Ammon's horn (tissue), 1 donor: ENCODE measurements around the gene CPN2.

Experiments
- DNase-seq: peaks from one replicate; pipeline ENCODE4 v3.0.0-alpha.2; 2016; ENCODE audit warnings: low spot score

CPN2 gene

DNA sequence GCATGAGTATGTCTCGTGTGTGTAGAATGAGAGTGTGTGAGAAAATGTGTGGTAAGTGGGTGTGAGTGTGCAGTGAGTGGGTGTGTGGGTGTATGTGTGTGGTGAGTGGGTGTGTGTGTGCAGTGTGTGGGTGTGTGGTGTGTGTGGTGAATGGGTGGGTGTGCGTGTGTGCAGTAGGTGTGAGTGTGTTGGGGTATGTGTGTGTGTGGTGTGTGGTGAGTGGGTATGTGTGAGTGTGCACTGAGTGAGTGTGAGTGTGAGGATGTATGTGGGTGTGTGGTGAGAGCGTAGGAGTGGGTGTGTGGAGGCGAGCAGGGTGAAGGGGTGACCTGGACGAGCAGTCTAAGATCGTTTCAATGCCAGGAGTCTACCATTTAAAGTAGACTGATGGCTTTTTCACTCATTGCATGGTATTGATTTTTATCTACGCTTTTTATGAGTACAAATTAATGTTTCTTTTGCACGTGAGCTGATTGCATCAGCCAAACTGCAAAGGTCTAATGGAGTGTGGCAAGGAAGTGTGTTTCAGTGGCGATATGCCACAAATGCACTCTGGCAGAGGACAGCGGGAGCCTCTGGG lies 1.6 kb upstream of the CPN2 start:
- DNase-seq = no peak

DNA sequence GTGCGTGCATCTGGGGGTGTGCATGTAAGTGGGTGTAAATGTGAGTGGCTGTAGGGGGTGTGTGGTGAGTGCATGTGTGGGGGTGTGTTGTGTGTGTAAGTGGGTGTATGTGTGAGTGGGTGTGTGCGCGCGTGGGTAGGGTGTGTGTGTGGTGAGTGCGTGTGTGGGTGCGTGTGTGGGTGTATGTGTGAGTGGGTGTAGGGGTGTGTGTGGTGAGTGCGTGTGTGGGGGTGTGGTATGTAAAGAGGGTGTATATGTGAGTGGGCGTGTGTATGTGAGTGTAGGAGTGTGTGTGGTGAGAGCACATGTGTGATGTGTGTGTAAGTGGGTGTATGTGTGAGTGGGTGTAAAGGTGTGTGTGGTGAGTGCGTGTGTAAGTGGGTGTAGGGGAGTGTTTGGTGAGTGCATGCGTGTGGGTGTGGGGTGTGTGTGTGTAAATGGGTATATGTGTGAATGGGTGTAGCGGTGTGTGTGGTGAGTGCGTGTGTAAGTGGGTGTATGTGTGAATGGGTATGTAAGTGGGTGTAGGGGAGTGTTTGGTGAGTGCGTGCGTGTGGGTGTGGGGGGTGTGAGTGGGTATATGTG lies 916 bp upstream of the CPN2 start:
- DNase-seq = no peak

DNA sequence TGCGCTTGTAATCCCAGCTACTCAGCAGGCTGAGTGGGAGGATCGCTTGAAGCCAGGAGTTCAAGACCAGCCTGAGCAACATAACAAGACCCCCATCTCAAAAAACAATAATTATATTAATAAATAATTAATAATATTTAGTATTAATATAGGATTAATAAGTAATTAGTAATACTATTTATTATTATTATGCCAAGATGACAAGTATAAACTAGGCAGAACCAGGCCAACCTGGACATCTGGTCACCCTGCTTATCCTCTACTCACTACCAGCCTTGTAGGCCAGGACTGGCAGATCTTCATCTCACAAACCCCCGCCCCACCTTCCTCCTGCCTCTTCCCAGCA lies 429 bp downstream of the CPN2 start:
- no peak for DNase-seq

DNA sequence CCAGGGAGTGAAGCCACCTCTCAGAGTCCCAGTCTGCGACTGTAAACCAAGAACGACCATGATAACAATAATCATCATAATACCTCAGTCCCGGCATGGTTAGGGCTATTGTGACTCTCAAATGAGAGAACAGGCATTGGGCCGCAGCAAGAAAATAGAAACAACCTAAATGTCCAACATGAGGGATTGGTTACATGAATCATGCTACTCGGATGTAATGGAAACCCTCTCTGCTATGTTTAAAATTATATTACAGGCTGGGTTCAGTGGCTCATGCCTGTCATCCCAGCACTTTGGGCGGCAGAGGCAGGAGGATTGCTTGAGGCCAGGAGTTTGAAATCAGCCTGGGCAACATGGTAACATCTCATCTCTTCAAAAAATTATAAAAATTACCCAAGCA lies 2.8 kb downstream of the CPN2 start:
- DNase-seq = no peak

DNA sequence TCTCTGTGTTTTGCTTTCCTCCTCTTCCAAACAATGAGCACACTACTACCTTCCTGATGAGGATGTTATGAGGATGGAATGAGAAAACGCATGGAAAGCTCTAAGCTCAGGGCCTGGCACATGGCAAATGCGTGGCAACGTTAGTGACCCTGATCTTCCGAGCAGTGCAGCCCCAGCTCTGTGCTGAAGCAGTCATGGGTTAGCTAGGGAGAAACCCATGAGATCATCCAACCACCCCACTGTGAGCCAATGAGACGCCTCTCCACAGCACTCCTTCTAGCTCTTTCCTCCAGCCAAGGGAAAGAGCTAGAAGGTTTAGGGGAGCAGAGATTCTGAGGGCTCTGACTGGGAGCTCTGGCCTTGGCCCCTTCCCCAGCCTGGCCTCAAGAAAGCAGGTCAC lies 4.5 kb downstream of the CPN2 start:
- no peak for DNase-seq

DNA sequence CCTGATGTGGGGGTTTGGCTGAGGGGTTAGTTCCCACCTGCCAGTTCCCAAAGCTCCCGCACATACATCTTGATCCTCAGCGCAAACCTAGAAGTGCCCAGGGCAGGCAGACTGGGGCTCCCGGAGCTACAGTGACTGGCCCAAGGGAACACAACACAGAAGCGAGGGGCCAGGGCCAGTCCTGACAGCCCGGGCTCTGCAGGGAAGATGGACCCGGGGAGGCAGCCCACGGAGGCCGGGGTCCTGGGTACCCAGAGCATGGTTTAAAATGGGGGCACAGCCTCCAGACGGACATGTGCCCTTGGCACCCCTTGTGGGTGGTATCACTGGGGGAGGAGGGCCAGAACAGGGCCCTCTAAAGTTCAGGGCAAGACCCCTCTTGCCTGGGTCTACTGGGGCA lies 5.1 kb downstream of the CPN2 start:
- DNase-seq = no peak

DNA sequence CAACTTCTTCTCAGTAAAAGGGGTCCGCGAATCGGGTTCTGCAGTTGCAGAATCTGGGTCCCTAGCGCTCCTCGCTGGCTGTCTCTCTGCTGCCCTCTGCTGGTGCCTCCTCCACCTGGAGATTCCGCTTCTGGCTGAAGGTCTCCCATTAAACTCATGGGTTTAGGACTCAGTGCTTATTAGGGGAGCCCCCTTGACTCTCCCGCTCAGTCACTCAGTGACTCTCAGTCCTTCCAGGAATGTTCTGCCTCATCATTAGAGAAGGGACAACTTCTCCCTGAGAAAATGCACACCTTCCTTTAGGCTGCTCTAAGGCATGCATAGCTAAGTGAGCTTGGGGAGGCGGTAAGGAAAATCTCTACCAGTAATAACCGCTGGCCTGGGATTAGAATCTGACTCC lies 7.1 kb downstream of the CPN2 start:
- DNase-seq = peak; percentile 83

DNA sequence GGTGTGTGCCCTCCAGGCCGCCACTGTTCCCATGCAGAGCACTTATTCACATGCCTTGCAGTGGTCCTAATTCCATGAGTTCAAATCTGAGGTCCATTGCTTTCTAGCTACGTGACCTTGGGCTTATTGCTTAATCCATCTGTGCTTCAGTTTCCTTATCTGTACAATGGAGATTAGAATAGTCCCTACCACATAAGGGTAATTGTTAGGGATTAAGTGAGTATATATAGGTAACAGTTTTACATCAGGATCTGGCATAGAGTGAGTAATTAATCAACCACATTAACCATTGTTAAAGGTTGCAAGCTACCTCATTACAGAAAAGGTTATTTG lies 7.6 kb downstream of the CPN2 start:
- no peak for DNase-seq

DNA sequence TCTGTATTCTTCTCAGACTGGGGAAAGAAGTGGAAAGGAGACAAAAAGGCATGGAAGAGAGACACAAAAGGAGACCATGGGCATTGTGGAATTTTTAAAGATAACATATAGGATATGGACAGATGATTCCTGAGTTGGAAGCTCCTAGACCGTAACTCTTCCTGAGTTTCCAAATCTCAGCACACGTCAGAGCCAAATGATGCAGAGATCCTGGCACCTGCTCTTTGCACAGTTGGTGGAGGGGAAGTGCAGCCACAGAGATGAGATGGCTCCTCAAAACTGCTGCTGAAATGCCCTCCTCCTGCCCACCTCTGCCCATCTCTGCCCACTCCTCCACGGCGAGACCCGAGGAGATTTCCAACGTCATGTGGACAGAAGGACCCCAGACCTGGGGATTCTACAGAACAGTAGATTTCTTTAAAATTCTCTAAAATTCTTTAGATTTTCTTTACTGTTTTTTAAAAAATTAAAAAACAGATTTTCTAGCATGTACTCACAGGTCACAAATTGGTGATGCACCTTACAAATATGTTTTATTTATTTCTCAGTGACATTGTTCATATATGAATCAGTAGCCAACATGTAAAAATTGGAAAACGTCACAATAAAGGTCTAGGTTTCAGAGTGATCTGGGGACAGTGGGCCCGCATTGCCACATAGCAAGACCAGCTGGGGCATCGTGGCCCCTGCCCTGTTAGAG lies 8.1 kb downstream of the CPN2 start:
- DNase-seq = no peak

DNA sequence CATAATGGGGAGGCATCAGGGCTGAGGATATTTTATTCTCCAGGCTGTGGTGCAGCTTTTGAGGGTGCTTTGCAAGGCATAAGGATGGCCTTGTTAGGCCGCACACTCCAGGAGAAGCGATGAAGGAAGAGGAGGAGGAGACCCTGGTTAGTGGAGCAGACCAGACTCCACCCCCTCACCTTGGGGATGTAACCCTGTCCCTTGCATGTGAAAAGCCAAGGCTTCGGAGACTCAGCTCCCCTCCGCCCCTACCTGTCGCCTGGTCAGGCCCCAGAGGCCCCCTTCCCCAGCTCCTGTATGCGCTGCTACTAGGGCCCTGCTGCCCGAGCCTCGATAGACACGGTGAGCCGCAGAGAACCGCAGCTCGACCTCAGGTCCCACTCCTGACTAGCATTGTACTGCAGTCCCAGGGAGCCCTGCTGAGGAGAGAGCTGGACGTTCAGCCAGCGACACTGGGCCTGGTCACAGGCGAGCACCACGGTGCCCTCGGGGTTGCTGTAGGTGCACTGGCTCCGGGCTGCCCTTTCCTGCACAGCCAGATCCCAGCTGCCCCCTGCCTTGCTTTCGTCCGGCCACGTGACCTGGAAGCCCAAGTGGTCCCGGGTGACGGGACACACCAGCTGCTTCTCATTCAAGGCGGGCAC lies 10.2 kb downstream of the CPN2 start:
- no peak for DNase-seq

DNA sequence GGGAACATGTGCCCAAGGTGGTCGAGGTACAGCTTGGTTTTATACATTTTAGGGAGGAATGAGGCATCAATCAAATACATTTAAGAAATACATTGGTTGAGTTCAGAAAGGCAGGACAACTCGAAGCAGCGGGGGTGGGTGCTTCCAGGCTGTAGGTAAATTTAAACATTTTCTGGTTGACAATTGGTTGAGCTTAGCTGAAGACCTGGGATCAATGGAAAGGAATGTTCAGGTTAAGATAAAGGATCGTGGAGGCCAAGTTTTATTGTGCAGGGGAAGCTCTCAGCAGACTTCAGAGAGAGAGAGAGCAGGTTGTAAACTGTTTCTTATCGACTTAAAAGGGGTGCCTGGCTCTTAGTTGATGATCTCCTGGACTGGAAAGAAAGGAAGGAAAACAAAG lies 11.3 kb downstream of the CPN2 start:
- no peak for DNase-seq

DNA sequence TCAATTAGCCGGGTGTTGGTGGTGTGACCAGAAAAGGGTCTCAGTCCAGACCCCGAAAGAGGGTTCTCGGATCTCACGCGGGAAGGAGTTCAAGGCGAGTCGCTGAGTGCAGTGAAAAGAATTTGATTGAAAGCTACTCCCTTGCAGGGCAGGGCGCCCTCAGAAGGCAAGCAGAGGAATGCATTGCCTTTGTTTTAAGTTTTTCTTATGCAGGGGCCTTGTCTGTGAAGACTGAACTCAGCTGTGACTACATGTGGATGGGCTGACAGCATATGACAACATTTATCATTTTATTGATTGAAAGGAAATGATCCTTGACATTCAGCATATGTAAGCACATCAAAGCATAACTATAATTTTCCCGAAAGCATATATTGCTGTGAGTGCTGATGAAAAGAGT lies 11.8 kb downstream of the CPN2 start:
- no peak for DNase-seq

DNA sequence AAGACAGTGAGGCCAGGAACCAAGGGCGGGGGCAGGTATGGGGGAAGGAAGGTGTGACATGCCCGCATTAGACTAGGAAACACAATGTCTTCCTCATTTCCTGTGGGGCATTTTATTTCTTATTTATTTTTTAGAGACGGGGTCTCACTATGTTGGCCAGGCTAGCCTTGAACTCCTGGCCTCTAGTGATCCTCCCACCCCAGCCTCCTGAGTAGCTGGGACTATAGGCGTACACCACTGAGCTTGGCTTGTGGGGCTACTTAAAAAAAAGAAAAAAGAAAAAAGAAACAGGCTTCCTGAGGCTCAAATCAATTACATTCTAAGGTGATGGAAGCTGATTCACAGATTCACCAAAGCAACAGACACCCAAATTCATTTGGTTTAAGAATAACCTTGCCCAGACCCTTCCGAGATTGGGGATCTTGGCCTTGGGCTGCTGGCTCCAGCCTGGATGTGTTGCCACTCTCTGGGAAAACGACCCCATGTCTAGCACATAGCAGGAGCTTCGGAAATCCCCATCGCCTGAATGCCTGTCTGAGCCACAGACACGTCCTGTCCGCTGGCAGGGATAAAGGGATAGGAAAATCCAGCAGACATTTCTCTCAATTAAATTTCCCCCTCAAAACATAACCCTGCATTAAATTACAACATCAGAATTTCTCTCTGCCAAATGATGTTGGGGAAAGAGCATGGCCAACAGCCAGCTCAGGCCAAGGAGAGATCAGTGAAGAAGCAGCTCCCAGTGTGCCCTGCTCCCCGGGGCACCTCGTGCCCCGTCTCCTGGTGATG lies 13.0 kb downstream of the CPN2 start:
- no peak for DNase-seq

DNA sequence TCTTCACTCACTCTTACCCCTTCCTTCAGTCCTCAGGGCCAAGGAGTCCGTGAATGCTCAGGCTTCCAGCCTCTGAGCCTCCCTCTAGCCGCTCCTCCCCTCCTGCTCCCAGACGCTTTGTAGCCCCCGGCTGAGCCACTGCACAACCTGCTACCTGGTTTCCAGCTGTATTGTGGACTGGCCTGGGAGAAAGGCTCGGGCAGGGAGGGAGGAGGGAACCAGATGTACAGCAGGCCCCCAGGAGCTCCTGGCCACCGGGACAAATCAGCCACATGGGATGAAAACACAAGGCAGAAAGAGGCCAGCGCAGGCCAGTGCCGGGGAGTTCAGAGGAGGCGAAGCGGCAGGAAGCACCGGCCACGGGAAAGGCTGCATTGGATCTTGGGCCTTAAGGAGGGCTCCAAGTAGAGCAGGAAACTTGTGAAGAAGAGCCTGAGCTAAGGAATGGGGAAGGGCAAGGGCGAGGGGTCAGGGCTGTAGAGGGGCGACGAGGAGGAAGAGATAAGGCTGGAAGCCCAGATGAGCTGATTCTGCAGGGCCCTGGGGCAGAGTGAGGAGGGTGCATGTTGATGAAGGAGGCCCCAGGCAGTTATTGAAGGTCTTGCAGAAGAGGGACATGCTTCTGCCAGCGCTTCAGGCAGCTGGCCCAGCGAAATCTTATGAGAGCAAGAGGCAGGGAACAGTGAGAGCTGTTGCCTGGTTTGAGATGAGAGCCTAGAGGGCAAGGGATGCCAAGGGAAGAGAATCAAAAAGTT lies 14.3 kb downstream of the CPN2 start:
- DNase-seq = no peak

DNA sequence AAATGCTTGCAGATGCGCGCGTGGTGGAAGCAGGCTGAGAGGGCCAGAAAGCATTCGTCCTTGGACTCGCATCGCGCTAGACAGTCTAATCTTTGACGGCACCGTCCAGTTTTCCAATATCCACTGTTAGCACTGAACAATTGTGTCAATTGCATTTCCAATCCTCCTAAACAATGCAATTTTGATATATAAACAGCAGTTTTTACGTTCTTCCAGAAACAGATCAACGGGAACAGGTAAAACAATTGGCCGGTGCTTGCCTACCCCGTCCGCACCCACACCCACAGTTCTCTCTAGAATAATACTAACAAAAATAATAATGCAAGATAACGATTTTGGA lies 17.2 kb downstream of the CPN2 start:
- no peak for DNase-seq

DNA sequence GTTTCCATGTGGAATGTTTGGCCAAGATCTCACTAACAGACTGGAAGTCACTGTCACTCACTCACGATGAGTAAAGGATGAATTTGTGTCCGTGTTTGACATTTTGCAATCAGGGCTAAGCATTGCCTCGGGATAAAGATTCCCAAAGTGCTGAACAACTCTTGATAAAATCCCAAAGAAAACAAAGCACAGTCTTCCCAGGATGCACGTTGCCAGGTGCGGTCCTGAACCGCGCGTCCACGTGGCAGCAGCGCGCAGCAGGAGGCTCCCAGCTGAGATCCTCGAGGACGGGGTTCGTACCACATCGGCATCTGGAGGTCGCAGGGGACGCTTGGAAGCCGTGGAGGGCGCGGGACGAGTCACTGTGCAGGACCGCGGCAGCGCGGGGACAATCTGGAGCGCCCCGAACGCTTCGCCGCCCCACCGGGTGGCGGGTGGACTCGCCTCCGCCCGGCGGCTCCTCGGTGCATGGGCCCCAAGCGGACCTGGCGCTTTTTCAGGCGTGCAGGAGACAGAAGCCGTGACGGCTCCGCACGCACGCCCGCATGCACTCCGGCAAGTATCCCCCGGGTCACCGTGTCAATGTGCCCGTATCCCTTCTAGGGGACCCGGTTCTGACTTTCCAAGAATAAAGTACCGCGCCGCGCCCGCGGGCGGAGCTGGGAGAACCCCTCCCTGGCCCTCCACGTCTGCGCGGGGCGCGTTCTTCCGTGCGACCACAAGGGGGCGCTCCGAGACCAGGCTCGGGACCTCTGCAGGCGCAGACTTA lies 17.7 kb downstream of the CPN2 start:
- peak; percentile 90 for DNase-seq

DNA sequence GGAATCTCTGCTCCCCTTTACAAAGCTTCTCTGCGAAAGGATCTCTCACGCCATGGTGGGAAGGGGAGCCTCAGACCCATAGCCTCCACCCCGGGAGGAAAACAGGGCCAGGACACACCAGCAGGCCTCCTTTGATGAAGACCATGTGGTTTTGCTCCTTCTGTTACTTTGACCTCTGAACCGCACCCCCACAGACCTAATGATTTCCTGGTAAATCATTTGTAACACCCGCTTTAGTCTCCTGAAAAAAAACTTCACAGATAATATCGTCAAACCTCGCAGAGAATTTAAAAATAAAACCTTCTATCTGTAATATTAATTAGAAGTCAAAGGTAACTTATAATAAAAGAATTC lies 18.3 kb downstream of the CPN2 start:
- no peak for DNase-seq

DNA sequence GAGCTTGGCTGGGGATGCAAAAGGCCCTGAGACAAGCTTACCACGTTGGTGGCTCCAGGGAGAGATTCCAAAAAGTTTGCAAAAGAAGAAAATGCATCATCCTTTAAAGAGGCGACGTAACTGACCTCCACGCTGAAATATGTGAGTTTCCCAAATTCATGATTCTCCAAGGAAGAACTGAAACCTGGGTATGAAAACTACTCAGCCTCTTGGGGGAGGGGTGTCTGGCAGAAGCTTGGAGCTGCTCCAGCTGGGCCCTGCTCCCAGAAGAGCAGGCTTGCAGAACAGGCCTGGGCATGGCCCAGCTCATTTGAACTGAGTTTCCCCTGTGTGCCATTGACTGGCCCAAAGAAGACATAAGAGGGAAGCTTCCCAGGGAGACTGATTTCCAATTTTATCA lies 20.5 kb downstream of the CPN2 start:
- peak; percentile 69 for DNase-seq

DNA sequence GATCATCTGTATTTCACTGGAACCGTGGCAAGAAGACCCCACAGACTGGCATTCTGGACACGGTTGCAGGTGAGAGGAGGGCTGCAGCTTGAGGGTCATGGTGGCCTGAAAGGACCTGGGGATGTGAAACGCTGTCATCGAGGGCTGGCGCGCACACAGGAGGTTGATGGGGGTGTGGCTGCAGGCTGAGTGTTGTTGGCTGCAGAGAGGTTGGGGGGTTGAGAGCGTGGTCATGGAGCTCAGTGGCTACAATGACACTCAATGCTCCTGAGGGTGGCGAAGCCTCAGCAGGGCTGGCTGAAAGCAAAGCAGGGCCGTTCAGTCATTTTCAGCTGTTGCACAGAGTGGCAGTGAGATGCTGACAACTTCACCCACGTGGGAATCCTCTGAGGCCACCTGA lies 21.0 kb downstream of the CPN2 start:
- no peak for DNase-seq

DNA sequence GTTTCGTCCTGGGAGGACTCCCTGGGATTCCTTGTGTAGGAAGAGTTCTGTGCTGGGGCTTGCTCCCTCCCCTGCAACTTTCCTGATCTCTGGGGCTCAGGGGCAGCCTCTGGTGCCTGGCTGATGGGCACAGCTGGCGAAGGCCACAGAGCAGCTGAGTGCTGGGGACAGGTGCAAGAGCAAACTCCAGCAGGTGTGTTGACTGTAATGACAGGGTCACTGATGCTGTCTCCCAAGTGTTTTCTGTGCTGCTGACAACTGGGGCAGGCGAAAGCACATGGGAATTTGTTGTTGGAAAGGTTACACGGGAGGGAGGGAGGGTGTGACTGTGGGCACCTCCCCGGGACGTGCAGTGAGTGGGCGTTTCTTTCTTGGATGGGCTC lies 21.6 kb downstream of the CPN2 start:
- no peak for DNase-seq

DNA sequence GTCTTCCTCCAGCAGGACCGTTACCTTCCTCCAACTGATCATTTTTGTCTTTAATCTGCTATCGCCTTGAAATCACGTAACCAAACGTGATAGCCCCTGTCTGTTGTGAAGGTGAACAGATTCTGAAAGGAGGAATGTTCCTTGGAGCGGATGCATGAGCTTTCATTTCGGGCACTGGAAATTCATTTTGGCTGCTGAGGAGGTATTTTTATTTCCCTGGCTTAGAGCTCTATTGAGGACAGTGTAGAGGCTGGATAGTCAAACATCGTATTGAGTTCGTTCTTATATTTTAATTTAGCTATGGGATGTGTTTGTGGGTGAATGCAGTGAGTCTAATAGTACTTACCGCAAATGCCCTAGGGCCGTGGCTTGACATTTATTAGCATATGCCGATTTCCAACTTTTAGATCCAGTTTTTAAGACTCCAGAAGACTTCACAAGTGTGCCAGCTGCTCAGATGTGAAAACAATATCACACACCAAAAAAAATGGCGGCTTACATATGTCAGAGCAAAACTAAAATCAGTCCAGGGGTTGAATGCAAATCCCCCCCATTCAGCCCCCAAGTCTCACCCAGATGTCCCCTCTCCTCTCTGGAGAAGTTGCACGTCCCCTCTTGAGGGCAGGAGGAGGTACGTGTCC lies 22.1 kb downstream of the CPN2 start:
- DNase-seq = no peak
